Measurements from ENCODE around the gene TGFA.

DNA sequence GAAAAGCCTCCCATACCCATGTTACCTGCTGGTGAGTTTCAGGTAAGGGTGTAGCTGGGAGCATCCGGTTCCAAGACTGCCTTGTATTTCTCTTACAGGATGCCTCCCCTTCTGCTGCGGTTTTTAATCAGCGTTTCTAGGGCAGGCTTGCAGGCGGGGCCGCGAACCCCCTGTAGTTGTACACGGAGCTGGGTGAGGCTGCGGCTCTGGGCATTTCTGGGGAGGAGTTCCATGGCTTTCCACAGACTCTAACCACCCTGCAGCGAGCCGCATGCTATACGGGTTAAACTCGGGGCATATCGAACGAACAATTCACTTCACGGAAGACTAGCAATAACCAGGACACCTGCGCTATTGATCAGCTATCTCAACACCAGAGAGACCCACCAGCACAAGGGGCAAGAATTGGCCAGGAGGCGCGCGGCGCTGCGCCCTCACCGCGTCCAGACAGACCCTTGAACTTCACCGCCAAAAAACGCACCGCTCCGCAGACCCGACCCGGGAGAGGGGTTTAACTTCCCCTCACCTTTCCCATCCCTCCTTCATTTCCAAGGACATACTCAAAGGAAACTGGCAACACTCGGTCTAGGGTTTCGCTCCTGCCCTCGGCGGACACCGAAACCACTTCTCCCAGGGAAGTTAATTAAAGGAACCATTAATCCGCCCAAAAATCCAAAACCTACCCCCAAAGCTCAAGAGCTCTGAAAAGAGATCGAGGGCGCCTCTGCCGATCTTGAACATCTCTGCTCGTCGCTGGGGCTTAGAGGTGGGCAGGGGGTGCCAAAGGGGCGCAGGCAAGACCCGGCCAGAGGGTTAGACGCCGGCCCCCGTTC, 909 bp downstream of the TGFA start:
- TF ChIP-seq, protein P1, sequence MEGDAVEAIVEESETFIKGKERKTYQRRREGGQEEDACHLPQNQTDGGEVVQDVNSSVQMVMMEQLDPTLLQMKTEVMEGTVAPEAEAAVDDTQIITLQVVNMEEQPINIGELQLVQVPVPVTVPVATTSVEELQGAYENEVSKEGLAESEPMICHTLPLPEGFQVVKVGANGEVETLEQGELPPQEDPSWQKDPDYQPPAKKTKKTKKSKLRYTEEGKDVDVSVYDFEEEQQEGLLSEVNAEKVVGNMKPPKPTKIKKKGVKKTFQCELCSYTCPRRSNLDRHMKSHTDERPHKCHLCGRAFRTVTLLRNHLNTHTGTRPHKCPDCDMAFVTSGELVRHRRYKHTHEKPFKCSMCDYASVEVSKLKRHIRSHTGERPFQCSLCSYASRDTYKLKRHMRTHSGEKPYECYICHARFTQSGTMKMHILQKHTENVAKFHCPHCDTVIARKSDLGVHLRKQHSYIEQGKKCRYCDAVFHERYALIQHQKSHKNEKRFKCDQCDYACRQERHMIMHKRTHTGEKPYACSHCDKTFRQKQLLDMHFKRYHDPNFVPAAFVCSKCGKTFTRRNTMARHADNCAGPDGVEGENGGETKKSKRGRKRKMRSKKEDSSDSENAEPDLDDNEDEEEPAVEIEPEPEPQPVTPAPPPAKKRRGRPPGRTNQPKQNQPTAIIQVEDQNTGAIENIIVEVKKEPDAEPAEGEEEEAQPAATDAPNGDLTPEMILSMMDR (IDR thresholded peaks at IDR 0.05), result no peak
- TF ChIP-seq POLR2AphosphoS5 (IDR thresholded peaks at IDR 0.05), result no peak
